Breast epithelium (tissue), 4 donors: ENCODE data around the gene PRDM10. TPM values are rescaled to one million over a fixed set of nuclear protein-coding genes. Genes with fewer than 3 reads are reported as not detected.

ENCODE experiments used
- DNase-seq, 2 donors: peaks; one replicate each; pipeline ENCODE4 v3.0.0-alpha.2; 2019; ENCODE audit warnings: low spot score in 2 of 2
- H3K27ac ChIP-seq, 2 donors: fragments of 200-600 bp; sonication (generic) in 1 of 2; one replicate each; pipeline ENCODE4 v1.5.1; 2016 to 2019; ENCODE audit warnings: mild to moderate bottlenecking in 1 of 2
- H3K27me3 ChIP-seq, 2 donors: fragments of 200-600 bp; sonication (generic) in 1 of 2; one replicate each; pipeline versions ENCODE4 v1.5.1 to v1.6.0; 2017 to 2019; ENCODE audit warnings: control low read depth in 1 of 2, mild to moderate bottlenecking in 1 of 2
- H3K36me3 ChIP-seq: fragments of 200-600 bp; one replicate; pipeline ENCODE4 v1.5.1; 2019
- H3K4me1 ChIP-seq, 2 donors: fragments of 200-600 bp; sonication (generic); one replicate each; pipeline ENCODE4 v1.5.1; 2016 to 2019; ENCODE audit warnings: control low read depth in 1 of 2
- H3K4me3 ChIP-seq, 3 donors: fragments of 200-600 bp; sonication (generic); 1 replicate in 2 of 3; 2 replicates in 1 of 3; pipeline ENCODE4 v1.5.1; 2016 to 2019; ENCODE audit warnings: mild to moderate bottlenecking in 3 of 3, moderate library complexity in 2 of 3
- H3K9me3 ChIP-seq, 2 donors: fragments of 200-600 bp; sonication (generic) in 1 of 2; one replicate each; pipeline ENCODE4 v1.5.1; 2016 to 2019; ENCODE audit warnings: control low read depth in 1 of 2
- CTCF ChIP-seq, 3 donors: fragments of 450-650 bp; IDR thresholded peaks; one replicate each; pipeline ENCODE4 v1.5.1; 2016 to 2017; ENCODE audit warnings: antibody characterized with exemption in 3 of 3, mild to moderate bottlenecking in 3 of 3, moderate library complexity in 3 of 3
- POLR2A ChIP-seq: fragments of 450-650 bp; IDR thresholded peaks from one replicate; pipeline ENCODE4 v1.6.1; 2016; ENCODE audit warnings: antibody characterized with exemption, mild to moderate bottlenecking, moderate library complexity
- POLR2AphosphoS5 ChIP-seq, 3 donors: sonication (generic); formaldehyde crosslinking; IDR thresholded peaks; one replicate each; pipeline ENCODE4 v1.6.1; 2017; ENCODE audit warnings: antibody characterized with exemption in 3 of 3
- intact Hi-C: fragments of 100-400 bp; cut with DNase I; formaldehyde crosslinking; loops from one replicate; pipeline ENCODE4 v1.15.1; 2023; ENCODE audit warnings: low total_unique reads
- total RNA-seq, 3 donors: library from RNA; depleted of rRNA; stranded (reverse); fragments of >200 nt; gene quantifications; one replicate each; pipeline ENCODE4 v1.1.0, GENCODE V29; 2016

Gene PRDM10
- total RNA-seq, 3 donors from 2014 or later, result 4.5 to 15.2 (median 10.8) TPM

GRCh38 chr11:130034236-130034635, 31.6 kb upstream of the PRDM10 start:
- no peaks in the 10 kb centered on the region for H3K9me3 ChIP-seq
- intact Hi-C loops, result no loop called here
- no peak for TF ChIP-seq CTCF (IDR thresholded peaks at IDR 0.05)
- TF ChIP-seq POLR2AphosphoS5 (IDR thresholded peaks at IDR 0.05), result no peak
- TF ChIP-seq POLR2A, result no peak
- H3K4me1 ChIP-seq, result no peaks in the 10 kb centered on the region
- no peaks in the 10 kb centered on the region for H3K27me3 ChIP-seq
- no peak overlapping the region for H3K27ac ChIP-seq
- no peak for DNase-seq
- H3K4me3 ChIP-seq, result no peak overlapping the region
- no peaks in the 10 kb centered on the region for H3K36me3 ChIP-seq

- intact Hi-C loops, result no loop called here
Measured at GRCh38 chr11:130032931-130033330, 30.3 kb upstream of the PRDM10 start.

GRCh38 chr11:130031945-130032344, 29.3 kb upstream of the PRDM10 start:
- Histone ChIP-seq H3K27me3 (no peaks in the 10 kb centered on the region), H3K9me3 (no peaks in the 10 kb centered on the region), H3K4me1 (no peaks in the 10 kb centered on the region), H3K4me3 (no peak overlapping the region), H3K27ac (no peak overlapping the region), H3K36me3 (no peaks in the 10 kb centered on the region)
- no peak for DNase-seq
- intact Hi-C loops, result no loop called here
- TF ChIP-seq POLR2A, result no peak
- no peak for TF ChIP-seq CTCF (IDR thresholded peaks at IDR 0.05)
- TF ChIP-seq POLR2AphosphoS5 (IDR thresholded peaks at IDR 0.05), result no peak

More at GRCh38 chr11:130032931-130033330, 30.3 kb upstream of the PRDM10 start:
- TF ChIP-seq POLR2A, result no peak
- no peak for TF ChIP-seq CTCF (IDR thresholded peaks at IDR 0.05)
- no peak for TF ChIP-seq POLR2AphosphoS5 (IDR thresholded peaks at IDR 0.05)
- Histone ChIP-seq H3K27ac (no peak overlapping the region), H3K4me1 (no peaks in the 10 kb centered on the region), H3K36me3 (no peaks in the 10 kb centered on the region), H3K9me3 (no peaks in the 10 kb centered on the region), H3K4me3 (no peak overlapping the region), H3K27me3 (no peaks in the 10 kb centered on the region)
- no peak for DNase-seq

GRCh38 chr11:130031056-130031455, 28.4 kb upstream of the PRDM10 start:
- H3K36me3 ChIP-seq, result no peaks in the 10 kb centered on the region
- no peak overlapping the region for H3K4me3 ChIP-seq
- no peak overlapping the region for H3K27ac ChIP-seq
- TF ChIP-seq POLR2AphosphoS5 (IDR thresholded peaks at IDR 0.05) (no peak), POLR2A (no peak), CTCF (IDR thresholded peaks at IDR 0.05) (no peak)
- intact Hi-C loops, result no loop called here
- DNase-seq, result no peak
- H3K9me3 ChIP-seq, result no peaks in the 10 kb centered on the region
- H3K4me1 ChIP-seq, result no peaks in the 10 kb centered on the region
- no peaks in the 10 kb centered on the region for H3K27me3 ChIP-seq

- no peaks in the 10 kb centered on the region for H3K4me1 ChIP-seq
- no peak for DNase-seq
- no peak overlapping the region for H3K4me3 ChIP-seq
- no peak for TF ChIP-seq POLR2A
- TF ChIP-seq POLR2AphosphoS5 (IDR thresholded peaks at IDR 0.05), result no peak
- no peak for TF ChIP-seq CTCF (IDR thresholded peaks at IDR 0.05)
- no peaks in the 10 kb centered on the region for H3K36me3 ChIP-seq
- no peaks in the 10 kb centered on the region for H3K27me3 ChIP-seq
- H3K27ac ChIP-seq, result no peak overlapping the region
- no peaks in the 10 kb centered on the region for H3K9me3 ChIP-seq
- intact Hi-C loops, result no loop called here
Measured at GRCh38 chr11:130029137-130029536, 26.5 kb upstream of the PRDM10 start.
